GM19328 (cell line): ENCODE data around the gene RAB3GAP2.
"Not testable (repeated sequence)": the region's sequence is repeated elsewhere in the genome, so short reads cannot be mapped to it uniquely, and the experiment has no call there.

Source experiments
- ATAC-seq: cut with Tn5 transposase; IDR thresholded peaks from one replicate; pipeline ENCODE4 v1.9.1; 2021; ENCODE audit warnings: mild to moderate bottlenecking, moderate library complexity; ENCODE audit not compliant: unreplicated experiment

RAB3GAP2 gene

DNA sequence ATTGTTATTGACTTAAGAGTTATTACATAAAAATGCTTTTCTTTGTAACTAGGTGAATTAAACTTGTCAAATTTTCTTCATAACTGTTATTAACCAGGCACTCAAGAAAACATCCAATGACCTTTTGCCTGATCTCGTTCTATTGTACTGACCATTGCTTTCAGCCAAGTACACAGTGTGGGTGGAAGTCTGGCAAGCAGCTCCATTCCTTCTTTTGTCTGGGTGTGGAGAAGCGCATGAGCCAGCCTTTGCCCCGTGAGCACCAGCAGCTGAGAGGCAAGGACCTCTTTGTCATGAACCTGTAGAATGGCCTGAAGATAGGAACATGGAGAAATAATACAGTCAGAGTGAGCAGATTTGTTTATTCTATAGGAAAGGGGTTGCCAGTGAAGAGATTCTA, 120.8 kb downstream of the RAB3GAP2 start:
- no peak for ATAC-seq

DNA sequence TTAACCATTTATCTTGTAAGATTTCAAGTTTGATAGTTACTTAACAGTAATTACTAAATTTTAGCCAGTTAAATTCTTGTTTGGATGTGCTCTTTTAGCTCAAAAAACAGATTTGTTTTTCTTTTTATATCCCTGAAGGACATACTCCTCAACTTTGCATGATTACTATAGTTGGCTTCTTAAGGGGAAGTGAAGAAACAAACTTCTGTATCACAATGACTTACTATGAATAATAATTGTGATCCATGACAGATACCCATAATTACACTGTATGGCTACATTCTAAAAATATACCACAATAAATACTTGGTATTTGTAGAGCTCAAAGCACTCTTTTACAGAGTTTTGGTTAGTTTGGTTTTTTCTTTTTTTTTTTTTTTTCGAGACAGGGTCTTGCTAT, 122.5 kb downstream of the RAB3GAP2 start:
- peak; percentile 64 for ATAC-seq

DNA sequence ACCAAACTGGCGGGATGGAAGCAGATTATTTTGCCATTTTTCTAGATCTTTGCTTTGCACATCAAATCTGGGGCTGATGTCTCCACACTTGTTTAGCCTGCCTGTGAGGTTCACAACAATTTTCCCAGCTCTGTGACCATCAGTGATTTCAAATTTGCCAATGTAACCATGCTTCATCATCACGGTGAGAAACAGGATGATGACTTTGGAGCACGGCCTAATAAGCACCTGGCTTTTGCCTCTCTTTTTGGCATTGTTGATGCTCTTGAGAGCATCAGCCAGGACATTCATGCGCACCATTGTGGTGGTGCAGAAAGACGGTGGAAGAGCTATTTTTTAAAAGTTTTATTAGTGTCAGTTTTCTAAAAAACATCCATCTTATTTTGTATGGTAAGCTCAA, 128.2 kb downstream of the RAB3GAP2 start:
- ATAC-seq, result no peak

DNA sequence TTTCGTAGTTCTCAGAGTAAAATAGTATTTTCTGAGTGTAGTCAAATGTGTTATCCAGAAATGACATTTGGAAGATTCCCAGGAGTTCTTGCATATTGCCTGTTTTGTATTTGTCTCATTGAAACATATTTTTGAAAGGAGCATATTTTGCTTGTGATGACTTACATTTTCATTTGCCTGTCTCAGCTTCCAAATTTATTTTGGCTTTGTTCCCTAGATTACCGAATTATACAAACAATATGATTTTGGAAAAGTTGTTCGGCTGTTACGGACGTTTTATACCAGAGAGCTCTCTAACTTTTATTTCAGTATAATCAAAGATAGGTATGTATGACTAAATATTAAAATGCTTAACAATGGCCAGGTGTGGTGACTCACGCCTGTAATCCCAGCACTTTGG, 132.3 kb downstream of the RAB3GAP2 start:
- no peak for ATAC-seq

DNA sequence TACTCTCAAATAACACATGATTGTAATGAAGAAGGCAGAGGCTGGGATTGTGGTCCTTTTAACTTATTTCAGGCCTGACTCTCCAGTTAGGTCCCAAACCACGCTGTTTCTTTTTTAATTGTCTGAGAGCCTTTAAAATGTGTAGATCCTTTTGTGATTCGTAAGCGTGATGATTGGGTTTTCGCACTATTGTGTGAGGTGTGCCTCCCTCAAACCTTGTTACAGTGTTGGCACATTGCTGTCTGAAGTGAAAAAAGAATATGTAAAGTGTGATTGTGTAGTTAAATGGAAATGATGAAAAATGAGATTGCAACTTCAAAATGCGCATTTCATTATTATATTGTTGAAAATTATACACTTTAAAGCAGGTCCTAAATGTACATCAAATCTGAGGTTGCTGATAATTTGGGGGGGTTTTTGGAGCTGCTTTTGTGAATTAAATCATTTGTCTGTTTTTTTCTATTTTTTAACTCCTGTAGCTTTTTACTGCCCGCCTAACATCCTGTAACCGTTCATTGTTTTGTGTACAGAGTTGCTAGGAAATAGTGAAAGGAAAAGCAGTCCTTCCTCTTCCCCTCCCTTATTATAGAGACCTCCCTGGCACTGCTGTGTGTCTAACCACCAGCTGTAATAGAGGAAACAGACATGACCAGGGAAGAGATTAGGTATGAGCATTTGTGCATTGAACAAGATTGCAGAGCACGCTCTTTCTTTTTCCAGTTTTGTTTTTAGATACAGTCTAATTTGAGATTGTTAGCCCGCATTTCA, 135.1 kb downstream of the RAB3GAP2 start:
- ATAC-seq, result no peak

DNA sequence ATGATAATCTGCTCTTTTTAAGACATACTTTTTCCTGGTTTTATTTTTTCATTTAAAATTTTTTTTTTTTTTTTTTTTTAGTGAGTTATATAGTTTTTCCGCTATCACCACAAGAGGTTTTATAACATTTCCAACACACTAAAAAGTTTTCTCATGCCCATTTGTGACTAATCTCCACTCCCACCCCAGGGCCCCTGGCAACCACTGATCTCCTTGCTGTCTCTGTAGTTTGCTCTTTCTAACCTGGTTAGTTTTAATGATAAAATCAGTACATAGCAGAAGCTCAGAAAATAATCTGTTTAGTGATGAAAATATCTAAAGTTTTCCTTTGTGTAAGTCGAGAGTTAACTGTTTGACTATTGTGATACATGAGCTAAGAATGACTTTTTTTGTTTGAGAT, 136.5 kb downstream of the RAB3GAP2 start:
- no peak for ATAC-seq

DNA sequence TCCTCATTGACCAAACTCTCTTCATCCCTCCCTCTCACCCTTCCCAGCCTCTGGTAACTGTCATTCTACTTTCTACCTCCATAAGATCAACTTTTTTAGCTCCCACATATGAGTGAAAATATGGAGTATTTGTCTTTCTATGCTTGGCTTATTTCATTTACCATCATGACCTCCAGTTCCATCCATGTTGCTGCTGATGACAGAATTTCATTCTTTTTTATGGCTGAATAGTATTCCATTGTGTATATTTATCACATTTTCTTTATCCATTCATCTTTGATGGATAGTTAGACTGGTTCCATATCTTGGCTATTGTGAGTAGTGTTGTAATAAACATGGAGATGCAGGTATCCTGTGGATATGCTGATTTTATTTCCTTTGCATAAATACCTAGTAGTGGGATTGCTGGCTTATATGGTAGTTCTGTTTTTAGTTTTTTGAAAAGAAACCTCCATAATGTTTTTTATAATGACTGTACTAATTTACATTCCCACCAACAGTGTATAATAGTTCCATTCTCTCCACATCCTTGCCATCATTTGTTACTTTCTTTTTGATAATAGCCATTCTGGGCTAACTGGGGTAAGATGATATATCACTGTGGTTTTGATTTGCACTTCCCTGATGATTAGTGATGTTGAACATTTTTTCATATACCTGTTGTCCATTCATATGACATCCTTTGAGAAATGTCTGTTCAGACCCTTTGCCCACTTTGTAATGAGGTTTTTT, 142.6 kb downstream of the RAB3GAP2 start:
- ATAC-seq, result no peak

DNA sequence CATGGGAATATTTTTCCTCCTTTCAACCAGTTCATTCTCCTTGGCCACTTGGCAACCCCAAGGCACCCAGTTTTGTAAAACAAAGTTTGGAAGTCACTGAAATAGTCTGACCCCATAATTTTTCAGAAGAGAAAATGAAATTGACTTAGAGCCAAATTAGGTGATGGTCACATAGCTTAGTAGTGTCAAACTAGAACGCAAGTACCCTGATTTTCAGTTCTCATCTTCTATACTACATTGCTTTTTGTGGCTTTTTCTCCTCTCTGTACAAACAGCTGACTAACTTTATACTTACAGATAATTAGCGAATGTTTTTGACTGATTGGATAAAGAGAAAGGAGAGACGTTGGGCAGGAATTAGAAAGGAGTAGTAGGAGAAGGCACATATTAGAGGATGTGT, 145.2 kb downstream of the RAB3GAP2 start:
- no peak for ATAC-seq

DNA sequence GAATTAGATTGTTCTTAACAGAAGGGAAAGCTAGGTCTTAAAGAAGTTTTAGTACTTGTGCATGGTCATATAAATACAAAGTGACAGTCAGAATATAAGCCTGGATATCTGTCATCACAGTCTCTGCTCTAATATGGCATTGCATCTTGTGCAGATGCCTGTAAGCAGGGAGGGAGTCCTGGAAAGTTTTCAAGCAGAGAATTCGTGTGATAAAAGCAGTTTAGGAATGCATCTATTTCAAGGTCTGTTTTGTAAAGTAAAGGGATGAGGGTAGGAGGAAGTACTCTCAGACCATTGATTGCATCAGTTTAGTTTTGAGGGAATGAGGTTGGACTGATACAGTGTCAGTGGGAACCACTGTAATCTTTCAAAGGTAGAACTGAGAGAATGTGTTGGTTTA, 147.7 kb downstream of the RAB3GAP2 start:
- no peak for ATAC-seq

DNA sequence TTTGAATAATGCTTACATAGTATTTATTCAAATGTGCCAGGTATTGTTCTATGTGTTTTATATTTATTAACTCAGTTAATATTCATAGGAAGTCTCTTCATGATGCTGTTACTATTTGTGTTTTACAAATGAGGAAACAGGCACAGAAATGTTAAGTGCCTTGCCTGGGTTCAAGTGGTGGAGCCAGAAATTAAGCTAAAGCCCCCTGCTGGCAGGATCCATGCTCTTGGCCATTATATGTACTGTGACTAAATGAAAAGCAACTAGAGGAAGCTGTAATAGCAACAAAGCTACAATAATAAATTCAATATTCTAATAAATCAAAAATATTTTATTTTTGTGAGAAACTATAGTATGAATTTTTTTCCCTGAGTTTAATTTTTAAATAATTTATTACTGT, 148.4 kb downstream of the RAB3GAP2 start:
- ATAC-seq, result no peak

DNA sequence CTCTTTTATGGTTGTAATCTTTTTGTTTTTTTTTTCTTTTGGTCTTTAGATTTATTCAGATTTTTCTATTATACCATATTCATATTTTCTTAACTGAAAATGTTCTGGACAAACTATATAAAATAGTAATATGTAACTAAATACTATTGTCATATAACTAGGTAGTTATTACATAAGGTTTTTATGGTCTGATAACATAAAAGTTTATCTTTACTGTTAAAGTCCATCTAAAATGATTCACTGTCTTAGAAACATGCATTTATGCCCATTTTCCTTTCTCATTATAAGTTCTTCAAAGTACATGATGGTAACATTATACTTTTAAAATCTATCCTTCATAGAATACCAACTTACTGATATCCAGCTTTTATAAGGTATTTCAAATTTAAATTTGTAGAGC, 149.2 kb downstream of the RAB3GAP2 start:
- ATAC-seq, result no peak

DNA sequence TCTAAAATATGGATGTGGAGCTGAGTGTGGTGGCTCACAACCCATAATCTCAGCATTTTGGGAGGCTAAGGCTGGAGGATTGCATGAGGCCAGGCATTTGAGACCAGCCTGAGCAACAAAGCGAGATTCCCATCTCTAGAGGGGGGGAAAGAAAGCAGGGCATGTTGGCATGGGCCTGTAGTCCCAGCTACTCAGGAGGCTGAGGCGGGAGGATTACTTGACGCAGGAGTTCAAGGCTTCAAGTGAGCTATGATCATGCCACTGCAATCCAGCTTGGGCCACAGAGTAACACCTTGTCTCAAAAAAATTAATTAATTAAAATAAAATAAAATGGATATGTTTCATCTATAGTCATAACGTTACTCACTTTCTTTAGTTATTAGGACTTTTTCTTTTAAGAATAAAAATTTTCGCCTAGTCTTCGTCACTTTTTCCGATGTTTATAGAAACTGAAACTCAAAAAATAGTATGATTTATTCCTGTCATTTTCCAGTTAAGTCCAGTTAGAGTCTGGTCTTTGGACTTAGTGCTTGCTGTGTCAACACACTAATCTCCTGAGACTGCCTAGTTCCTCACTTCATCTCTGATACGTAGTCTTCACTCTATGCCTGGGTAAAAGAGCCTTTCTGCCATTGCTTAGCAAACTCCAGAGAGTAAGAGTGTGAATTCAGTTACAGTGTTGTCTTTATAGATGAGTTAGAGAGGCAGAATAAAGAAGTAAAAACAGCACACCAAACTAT, 150.3 kb downstream of the RAB3GAP2 start:
- no peak for ATAC-seq

DNA sequence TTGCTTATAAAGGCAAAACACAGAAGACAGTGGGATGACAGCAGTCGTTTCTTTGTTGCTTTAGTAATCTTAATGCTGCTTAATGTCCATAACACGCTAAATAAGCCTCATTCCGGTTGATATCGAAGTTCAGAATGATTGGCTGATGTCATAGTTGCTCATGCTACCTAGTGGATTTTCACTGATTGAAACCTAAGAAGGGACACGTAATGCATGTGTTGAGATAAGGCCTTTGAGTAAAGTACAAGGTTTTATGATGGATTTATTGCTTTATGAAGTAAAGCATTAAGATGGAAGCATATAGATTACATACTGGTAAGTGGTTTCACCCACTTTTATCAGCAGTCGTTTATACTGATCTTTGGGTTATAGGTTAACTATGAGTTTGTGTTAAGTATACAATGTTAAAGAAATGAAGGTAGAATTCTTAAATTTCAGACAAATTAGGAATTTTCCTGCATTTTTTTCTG, 153.2 kb downstream of the RAB3GAP2 start:
- no peak for ATAC-seq

DNA sequence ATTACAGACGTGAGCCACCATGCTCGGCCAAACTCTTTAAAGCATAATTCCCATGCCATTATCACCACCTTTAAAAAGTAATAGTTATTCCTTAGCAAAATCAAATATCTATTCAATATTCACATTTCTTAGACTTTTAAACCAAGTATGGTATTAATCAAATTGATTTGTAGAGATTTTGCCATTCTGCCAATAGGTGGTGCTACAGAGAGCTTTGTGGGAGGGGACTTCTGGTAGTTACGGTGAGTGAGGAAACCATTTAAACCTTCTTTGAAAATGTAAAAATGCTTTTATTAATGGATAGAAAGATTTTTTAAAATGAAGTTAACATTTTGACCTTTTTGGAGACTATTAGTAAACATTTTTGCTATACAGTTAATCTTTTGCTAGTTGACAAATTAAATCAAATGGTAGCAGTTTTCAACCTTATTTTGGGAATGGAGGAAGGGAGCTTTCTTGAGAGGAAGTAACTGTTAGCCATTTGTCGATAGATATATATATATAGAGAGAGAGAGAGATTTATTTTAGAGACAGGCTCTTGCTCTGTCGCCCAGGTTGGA, 159.0 kb downstream of the RAB3GAP2 start:
- ATAC-seq, result no peak

DNA sequence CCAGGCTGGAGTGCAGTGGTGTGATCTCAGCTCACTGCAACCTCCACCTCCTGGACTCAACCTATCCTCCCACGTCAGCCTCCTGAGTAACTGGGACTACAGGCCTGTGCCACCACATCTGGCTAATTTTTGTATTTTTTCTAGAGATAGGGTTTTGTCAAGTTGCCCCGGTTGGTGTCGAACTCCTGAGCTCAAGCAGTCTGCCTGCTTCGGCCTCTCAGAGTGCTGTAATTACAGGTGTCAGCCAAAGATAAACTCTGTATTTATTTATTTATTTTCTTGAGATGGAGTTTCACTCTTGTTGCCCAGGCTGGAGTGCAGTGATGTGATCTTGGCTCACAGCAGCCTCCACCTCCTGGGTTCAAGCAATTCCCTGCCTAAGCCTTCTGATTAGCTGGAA, 159.7 kb downstream of the RAB3GAP2 start:
- ATAC-seq, result not testable (repeated sequence)

DNA sequence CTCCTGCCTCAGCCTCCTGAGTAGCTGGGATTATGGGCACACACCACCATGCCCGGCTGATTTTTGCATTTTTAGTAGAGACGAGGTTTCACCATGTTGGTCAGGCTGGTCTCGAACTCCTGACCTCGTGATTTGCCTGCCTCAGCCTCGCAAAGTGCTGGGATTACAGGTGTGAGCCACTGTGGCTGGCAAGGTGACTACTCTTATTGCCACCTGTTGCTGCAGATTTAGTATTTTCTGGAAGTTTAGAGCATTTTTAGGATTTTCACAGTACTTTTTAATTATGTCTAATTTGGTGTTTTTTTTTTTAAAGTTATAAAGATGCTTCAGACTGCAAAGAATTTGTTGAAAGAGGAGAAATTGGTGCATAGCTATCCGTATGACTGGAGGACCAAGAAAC, 161.8 kb downstream of the RAB3GAP2 start:
- ATAC-seq, result not testable (repeated sequence)

DNA sequence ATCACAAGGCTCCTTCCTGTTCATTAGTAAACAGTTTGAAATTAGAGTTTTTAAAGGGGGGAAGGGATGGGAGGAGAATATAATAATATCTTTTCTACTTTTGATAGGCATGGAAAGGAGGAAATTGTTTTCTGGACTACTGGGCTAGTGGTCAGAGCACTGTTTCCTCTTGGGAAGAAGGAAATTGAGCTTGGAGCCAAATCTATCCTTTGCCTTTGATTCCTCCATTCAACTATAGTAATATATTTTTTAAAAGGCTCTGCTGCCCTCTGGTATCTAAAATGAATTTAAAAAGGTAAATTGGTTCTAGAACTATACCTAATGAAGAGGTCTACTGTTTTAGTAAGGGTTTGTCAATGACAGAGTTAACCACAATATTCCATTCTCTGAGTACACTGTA, 172.4 kb downstream of the RAB3GAP2 start:
- ATAC-seq, result no peak
